HAP-1 (cell line): ENCODE results near the gene STX16.
"Not testable (repeated sequence)": the region's sequence is repeated elsewhere in the genome, so short reads cannot be mapped to it uniquely, and the experiment has no call there.

ENCODE experiments used
- DNase-seq, 2 experiments: peaks; one replicate each; pipeline ENCODE4 v3.0.0-alpha.2; 2016 to 2020; ENCODE audit warnings: low spot score in 2 of 2
- H3K27me3 ChIP-seq: fragments of 250-450 bp; sonication (Bioruptor Pico); 2 replicates; pipeline ENCODE4 v1.5.1; 2020; ENCODE audit warnings: low read depth, mild to moderate bottlenecking, moderate library complexity
- H3K36me3 ChIP-seq: fragments of 250-450 bp; sonication (Bioruptor Pico); replicated peaks from 2 replicates; pipeline ENCODE4 v1.5.1; 2020; ENCODE audit warnings: mild to moderate bottlenecking
- H3K4me1 ChIP-seq: fragments of 250-450 bp; sonication (Bioruptor Pico); 2 replicates; pipeline ENCODE4 v1.5.1; 2020; ENCODE audit warnings: mild to moderate bottlenecking
- H3K4me3 ChIP-seq: fragments of 250-450 bp; sonication (Bioruptor Pico); 2 replicates; pipeline ENCODE4 v1.5.1; 2020; ENCODE audit warnings: mild to moderate bottlenecking, moderate library complexity
- H3K9me3 ChIP-seq: fragments of 250-450 bp; sonication (Bioruptor Pico); 2 replicates; pipeline ENCODE4 v1.5.1; 2020; ENCODE audit warnings: mild to moderate bottlenecking, moderate library complexity
- in situ Hi-C: fragments of 300-500 bp; cut with MboI; formaldehyde crosslinking; loops from 3 replicates; pipeline ENCODE4 v1.14.3; 2020; ENCODE audit warnings: low sequenced_read_pairs, inconsistent platforms, mixed read lengths

The STX16 gene

GRCh38 chr20:58648502-58648825, 2.6 kb upstream of the STX16 start:
- H3K4me1 ChIP-seq, H3K9me3 ChIP-seq, H3K4me3 ChIP-seq, in situ Hi-C loops, H3K27me3 ChIP-seq, H3K36me3 ChIP-seq, DNase-seq: not testable (repeated sequence)

DNA sequence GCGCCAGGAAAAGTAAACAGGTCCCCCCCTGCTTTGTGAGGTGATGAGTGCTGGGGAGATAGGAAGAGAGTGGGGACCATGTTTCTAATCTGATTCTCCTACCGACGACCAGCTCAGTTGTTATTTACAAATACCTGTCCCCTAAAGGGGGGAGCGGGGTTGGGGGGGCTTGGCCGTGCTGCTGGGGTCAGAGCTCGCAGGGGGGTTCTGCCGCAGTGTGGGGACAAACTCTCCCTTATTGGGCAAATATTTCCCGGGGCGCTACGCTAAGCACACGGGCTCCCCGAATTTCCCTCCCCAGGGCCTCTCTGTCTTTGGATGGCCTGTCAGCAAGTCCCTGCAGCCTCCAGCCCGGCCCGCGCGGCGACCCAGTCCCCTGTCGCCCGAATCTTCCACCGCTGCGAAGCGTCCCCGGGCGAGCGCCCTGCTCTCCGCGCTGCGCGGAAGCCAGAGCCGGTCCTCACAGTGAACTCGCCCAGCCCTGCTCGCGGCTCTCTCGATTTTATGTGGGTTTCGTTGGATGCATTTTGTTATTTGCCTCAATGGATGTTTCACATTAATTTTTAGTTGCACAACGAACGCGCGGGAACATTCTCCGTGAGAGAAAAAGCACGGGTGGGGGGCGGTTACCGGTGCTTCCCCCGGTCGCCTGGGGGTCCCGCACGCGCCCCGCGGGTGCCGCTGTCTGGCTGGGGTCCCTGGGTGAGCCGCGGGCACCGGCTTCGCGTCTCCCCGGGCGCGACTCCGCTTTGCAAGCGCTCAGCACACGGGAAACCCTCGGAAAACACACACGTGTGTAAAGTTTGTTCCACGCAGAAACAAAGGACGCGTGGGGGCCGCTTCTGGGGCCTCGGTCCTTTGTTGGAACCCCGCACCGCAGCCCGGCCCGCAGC, 1.5 kb upstream of the STX16 start:
- Histone ChIP-seq H3K4me1 (peaks cover 8% of the 10 kb centered on the region; the same call in 1 of the 2 replicates), H3K36me3 (0 out of 2 replicates have a peak, but pooled peaks cover 6% of the 10 kb centered on the region), H3K27me3 (no peaks in the 10 kb centered on the region), H3K9me3 (no peaks in the 10 kb centered on the region), H3K4me3 (no peak overlapping the region)
- DNase-seq: no peak
- in situ Hi-C loops: no loop called here

- Histone ChIP-seq H3K4me3 (peak overlapping the region; percentile 89), H3K4me1 (peaks cover 14% of the 10 kb centered on the region), H3K27me3 (no peaks in the 10 kb centered on the region), H3K9me3 (no peaks in the 10 kb centered on the region), H3K36me3 (0 out of 2 replicates have a peak, but pooled peaks cover 8% of the 10 kb centered on the region)
- no peak for DNase-seq
- in situ Hi-C loops: no loop called here
These were observed 805 bp upstream of the STX16 start for GRCh38 chr20:58650181-58650775.

GRCh38 chr20:58651559-58651945, 469 bp downstream of the STX16 start:
- H3K4me3 ChIP-seq: peak overlapping the region; percentile 89
- H3K9me3 ChIP-seq: no peaks in the 10 kb centered on the region
- no peak for DNase-seq
- H3K27me3 ChIP-seq: no peaks in the 10 kb centered on the region
- H3K36me3 ChIP-seq: 0 out of 2 replicates have a peak, but pooled peaks cover 8% of the 10 kb centered on the region
- peaks cover 27% of the 10 kb centered on the region for H3K4me1 ChIP-seq
- in situ Hi-C loops: no loop called here

DNA sequence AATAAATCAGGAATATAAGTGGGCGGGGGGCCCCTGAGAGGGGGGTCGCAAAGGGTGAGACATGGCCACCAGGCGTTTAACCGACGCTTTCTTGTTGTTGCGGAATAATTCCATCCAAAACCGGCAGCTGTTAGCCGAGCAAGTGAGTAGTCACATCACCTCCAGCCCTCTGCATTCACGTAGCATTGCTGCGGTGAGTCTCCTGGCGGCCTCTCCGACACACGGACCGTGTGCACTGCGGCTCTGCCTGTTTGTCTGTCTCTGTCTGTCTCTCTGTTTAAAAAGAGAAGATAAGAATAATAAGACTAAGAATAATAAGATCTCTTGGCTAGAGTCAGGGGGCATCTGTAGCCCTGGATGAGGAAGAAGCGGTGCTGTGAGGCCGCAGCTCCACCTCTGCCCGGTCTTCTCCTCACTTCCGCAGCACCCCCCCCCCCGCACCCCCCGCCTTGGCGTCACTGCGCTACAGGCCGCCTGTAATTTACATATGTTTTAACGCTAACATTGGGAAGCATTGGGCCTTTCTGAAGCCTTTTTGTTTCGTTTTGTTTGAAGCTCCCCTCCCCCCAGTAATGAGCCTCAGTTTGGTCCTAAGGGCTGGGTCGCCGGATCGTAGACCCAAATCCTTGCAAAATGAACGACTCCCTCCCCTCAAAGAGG, 993 bp downstream of the STX16 start:
- no peaks in the 10 kb centered on the region for H3K27me3 ChIP-seq
- no peaks in the 10 kb centered on the region for H3K9me3 ChIP-seq
- in situ Hi-C loops: no loop called here
- 0 out of 2 replicates have a peak, but pooled peaks cover 8% of the 10 kb centered on the region for H3K36me3 ChIP-seq
- DNase-seq: peak; percentile 78 to 90
- peak overlapping the region; percentile 89 for H3K4me3 ChIP-seq
- H3K4me1 ChIP-seq: peaks cover 28% of the 10 kb centered on the region

GRCh38 chr20:58652606-58653294, 1.7 kb downstream of the STX16 start:
- H3K27me3 ChIP-seq: no peaks in the 10 kb centered on the region
- no peaks in the 10 kb centered on the region for H3K9me3 ChIP-seq
- H3K4me1 ChIP-seq: peaks cover 33% of the 10 kb centered on the region
- DNase-seq: peak in 1 of 2 experiments; percentile 43
- in situ Hi-C loops: no loop called here
- H3K36me3 ChIP-seq: 0 out of 2 replicates have a peak, but pooled peaks cover 8% of the 10 kb centered on the region
- H3K4me3 ChIP-seq: peak overlapping the region; percentile 89

GRCh38 chr20:58654337-58654736, 3.3 kb downstream of the STX16 start:
- no peaks in the 10 kb centered on the region for H3K27me3 ChIP-seq
- in situ Hi-C loops: no loop called here
- H3K36me3 ChIP-seq: 0 out of 2 replicates have a peak, but pooled peaks cover 8% of the 10 kb centered on the region
- peaks cover 45% of the 10 kb centered on the region for H3K4me1 ChIP-seq
- H3K9me3 ChIP-seq: no peaks in the 10 kb centered on the region
- peak overlapping the region; percentile 89 for H3K4me3 ChIP-seq
- no peak for DNase-seq

- no peaks in the 10 kb centered on the region for H3K27me3 ChIP-seq
- 0 out of 2 replicates have a peak, but pooled peaks cover 8% of the 10 kb centered on the region for H3K36me3 ChIP-seq
- peaks cover 46% of the 10 kb centered on the region for H3K4me1 ChIP-seq
- H3K9me3 ChIP-seq: no peaks in the 10 kb centered on the region
- peak overlapping the region; percentile 11 for H3K4me3 ChIP-seq
- DNase-seq: peak; percentile 31 to 38
- in situ Hi-C loops: no loop called here
These were observed 4.4 kb downstream of the STX16 start for GRCh38 chr20:58655328-58656107.

DNA sequence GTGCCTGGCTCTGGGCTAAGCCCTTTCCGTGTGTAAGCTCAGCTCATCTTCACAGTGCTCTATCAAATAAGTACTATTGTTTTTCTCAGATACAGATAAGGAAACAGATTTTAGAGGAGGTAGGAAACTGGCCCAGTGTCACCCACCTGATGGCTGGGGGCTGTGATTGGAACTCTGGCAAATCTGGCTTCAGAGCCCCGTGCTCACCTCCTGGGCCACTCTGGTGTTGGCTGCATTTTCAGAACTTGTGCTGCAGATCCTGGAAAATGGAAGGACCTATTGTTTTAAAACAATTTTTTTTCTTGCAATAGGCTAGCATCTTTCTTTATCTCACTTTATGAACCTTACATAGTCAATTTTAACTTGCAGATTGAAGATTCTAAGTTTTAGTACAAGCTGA, 5.7 kb downstream of the STX16 start:
- Histone ChIP-seq H3K27me3 (no peaks in the 10 kb centered on the region), H3K4me1 (peaks cover 46% of the 10 kb centered on the region), H3K36me3 (peaks cover 11% of the 10 kb centered on the region), H3K4me3 (no peak overlapping the region), H3K9me3 (no peaks in the 10 kb centered on the region)
- no peak for DNase-seq
- in situ Hi-C loops: no loop called here

GRCh38 chr20:58657262-58657661, 6.2 kb downstream of the STX16 start:
- Histone ChIP-seq H3K9me3 (no peaks in the 10 kb centered on the region), H3K36me3 (peaks cover 11% of the 10 kb centered on the region), H3K27me3 (no peaks in the 10 kb centered on the region), H3K4me3 (no peak overlapping the region), H3K4me1 (peaks cover 46% of the 10 kb centered on the region)
- DNase-seq: no peak
- in situ Hi-C loops: no loop called here

DNA sequence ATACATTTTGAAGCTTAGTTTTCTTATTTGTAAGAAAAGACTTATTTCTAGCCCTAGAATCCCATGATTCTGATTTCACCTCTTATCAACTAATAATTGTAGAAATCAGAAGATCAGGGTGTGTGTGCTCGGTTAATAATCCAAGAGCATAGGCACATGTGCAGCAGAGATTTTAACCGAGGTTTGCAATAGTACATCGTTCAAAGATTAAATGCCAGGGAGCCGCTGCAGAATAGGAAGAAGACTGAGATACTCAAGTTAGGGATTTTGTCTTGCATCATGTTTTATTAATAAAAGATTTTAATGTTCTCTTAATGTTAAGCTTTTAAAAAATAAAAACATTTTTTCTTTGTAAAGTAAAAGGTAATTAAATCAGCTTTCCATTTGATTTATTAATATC, 6.9 kb downstream of the STX16 start:
- H3K4me3 ChIP-seq: no peak overlapping the region

DNA sequence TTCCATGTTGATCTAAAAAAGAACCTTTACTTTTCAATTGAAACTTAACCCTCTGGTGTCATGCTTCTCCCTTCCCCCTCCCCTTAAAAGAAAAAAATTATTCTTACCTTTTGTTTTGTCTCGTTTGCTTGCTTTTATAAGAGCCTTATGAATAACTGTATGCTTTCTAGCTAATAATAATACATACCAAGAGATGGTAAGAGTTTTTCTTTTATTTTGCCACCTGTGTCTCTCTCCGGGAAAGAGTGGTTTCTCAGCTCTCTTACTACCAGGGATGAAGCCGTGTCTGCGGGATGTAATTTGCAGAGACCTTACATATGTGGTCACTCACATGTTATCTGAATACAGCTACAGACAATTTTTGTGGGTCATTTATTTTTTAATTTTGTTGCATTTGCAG, 7.7 kb downstream of the STX16 start:
- DNase-seq: no peak
- H3K9me3 ChIP-seq: no peaks in the 10 kb centered on the region
- H3K4me1 ChIP-seq: peaks cover 46% of the 10 kb centered on the region
- no peak overlapping the region for H3K4me3 ChIP-seq
- in situ Hi-C loops: no loop called here
- no peaks in the 10 kb centered on the region for H3K27me3 ChIP-seq
- H3K36me3 ChIP-seq: peaks cover 8% of the 10 kb centered on the region

More for the DNA sequence above, 6.9 kb downstream of the STX16 start:
- Histone ChIP-seq H3K9me3 (no peaks in the 10 kb centered on the region), H3K4me1 (peaks cover 46% of the 10 kb centered on the region), H3K27me3 (no peaks in the 10 kb centered on the region), H3K36me3 (peaks cover 8% of the 10 kb centered on the region)
- DNase-seq: no peak
- in situ Hi-C loops: no loop called here

DNA sequence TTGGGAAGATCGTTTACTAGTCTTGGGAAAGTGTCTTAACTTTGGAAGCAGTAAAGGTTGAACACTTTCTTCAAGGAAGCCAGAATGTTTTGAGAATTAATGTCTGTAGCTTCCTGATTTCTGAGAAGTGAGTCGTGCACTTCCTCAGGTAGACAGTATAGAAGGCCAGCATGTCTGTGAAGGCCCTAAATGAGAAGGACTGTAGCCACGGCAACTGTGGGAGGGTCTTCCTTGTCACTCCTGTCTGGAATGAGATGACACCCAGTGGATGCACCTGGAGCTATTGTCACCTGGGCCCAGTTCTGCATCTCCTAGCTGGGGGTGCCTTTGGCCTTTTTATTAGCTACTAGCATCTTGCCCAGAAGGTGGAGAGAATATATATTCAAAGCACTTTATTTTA, 8.8 kb downstream of the STX16 start:
- H3K27me3 ChIP-seq: no peaks in the 10 kb centered on the region
- no peak for DNase-seq
- no peaks in the 10 kb centered on the region for H3K9me3 ChIP-seq
- H3K4me1 ChIP-seq: peaks cover 42% of the 10 kb centered on the region
- in situ Hi-C loops: no loop called here
- peaks cover 5% of the 10 kb centered on the region for H3K36me3 ChIP-seq
- H3K4me3 ChIP-seq: no peak overlapping the region
